GM10248 (cell line): Measurements from ENCODE around the gene SEC22A.

ENCODE experiments used
- CTCF ChIA-PET: fragments of 300-600 bp; sonication (Branson Sonifier 250); formaldehyde crosslinking; extraction: SDS; loops from one replicate; lab custom pipeline; 2021; ENCODE audit warnings: antibody characterized with exemption; lab: Yijun Ruan, JAX
- POLR2A ChIA-PET: fragments of 350-650 bp; sonication (Branson Sonifier 250); formaldehyde crosslinking; extraction: SDS; loops from one replicate; lab custom pipeline; 2020; ENCODE audit warnings: antibody characterized with exemption; lab: Yijun Ruan, JAX
- DNase-seq: peaks from one replicate; pipeline ENCODE4 v3.0.0; 2012; ENCODE audit errors: extremely low spot score
- CTCF ChIP-seq: IDR thresholded peaks from 2 replicates; pipeline ENCODE4 v1.5.1; 2012; ENCODE audit warnings: mild to moderate bottlenecking, low read depth; ENCODE audit errors: extremely low read depth, missing control alignments, control extremely low read depth

The SEC22A gene

GRCh38 chr3:123297627-123297899 is 95.8 kb downstream of the SEC22A start:
- CTCF ChIA-PET, result interaction anchor here (0.7 to 2.1 kb wide), 2 partner anchors 9 to 12 kb away, joined by 3 to 6 read pairs; no protein-coding TSS in a partner anchor
- POLR2A ChIA-PET, result no interaction called here
- no peak for DNase-seq

GRCh38 chr3:123298903-123299302 is 97.2 kb downstream of the SEC22A start:
- no peak for DNase-seq
- ChIA-PET POLR2A (no interaction called here), CTCF (interaction anchor here (1.3 to 2.1 kb wide), 2 partner anchors 8 to 140 kb away, joined by 3 to 6 read pairs; no protein-coding TSS in a partner anchor)
- no peak for TF ChIP-seq CTCF

More at GRCh38 chr3:123297627-123297899, 95.8 kb downstream of the SEC22A start:
- no peak for TF ChIP-seq CTCF

GRCh38 chr3:123299581-123299980 is 97.8 kb downstream of the SEC22A start:
- no peak for DNase-seq
- no peak for TF ChIP-seq CTCF
- ChIA-PET POLR2A (no interaction called here), CTCF (interaction anchor here (0.9 to 2.1 kb wide), 2 partner anchors 7 to 15 kb away, joined by 3 to 6 read pairs; no protein-coding TSS in a partner anchor)

- ChIA-PET POLR2A (no interaction called here), CTCF (interaction anchor here (0.9 kb wide), 1 partner anchor 15 kb away, joined by 3 read pairs; no protein-coding TSS in a partner anchor)
- no peak for TF ChIP-seq CTCF
- no peak for DNase-seq
Measured at GRCh38 chr3:123300056-123300455, 98.3 kb downstream of the SEC22A start.

- DNase-seq, result no peak
- CTCF ChIA-PET, result interaction anchor here (0.9 kb wide), 1 partner anchor 16 kb away, joined by 3 read pairs; no protein-coding TSS in a partner anchor
- no peak for TF ChIP-seq CTCF
- POLR2A ChIA-PET, result no interaction called here
Measured at GRCh38 chr3:123300583-123300982, 98.8 kb downstream of the SEC22A start.

GRCh38 chr3:123301331-123302184 is 99.8 kb downstream of the SEC22A start:
- CTCF ChIA-PET, result interaction anchor here (1.0 to 1.2 kb wide), 3 partner anchors 13 to 358 kb away, joined by 3 read pairs; no protein-coding TSS in a partner anchor

More at GRCh38 chr3:123301331-123302184, 99.8 kb downstream of the SEC22A start:
- POLR2A ChIA-PET, result no interaction called here
- TF ChIP-seq CTCF, result no peak
- DNase-seq, result no peak
